Ovary (tissue), 9 donors: ENCODE measurements around the gene PRKG1. TPM values are rescaled to one million over a fixed set of nuclear protein-coding genes. Genes with fewer than 3 reads are reported as not detected.

ENCODE experiments used
- DNase-seq, 5 donors: peaks; one replicate each; pipeline ENCODE4 v3.0.0-alpha.2; 2019 to 2020
- H3K27ac ChIP-seq, 2 donors: fragments of 200-600 bp; one replicate each; pipeline versions ENCODE4 v1.5.1 to v1.8.0; 2019 to 2022
- H3K27me3 ChIP-seq: fragments of 200-600 bp; one replicate; pipeline ENCODE4 v1.8.0; 2022
- H3K36me3 ChIP-seq: fragments of 200-600 bp; sonication (generic); one replicate; pipeline ENCODE4 v1.5.1; 2019
- H3K4me1 ChIP-seq: one replicate; pipeline ENCODE4 v1.8.1; 2013; ENCODE audit warnings: mild to moderate bottlenecking, moderate library complexity; ENCODE audit not compliant: insufficient read depth
- H3K4me3 ChIP-seq: fragments of 200-600 bp; sonication (generic); one replicate; pipeline ENCODE4 v1.5.1; 2017
- H3K9me3 ChIP-seq, 2 donors: fragments of 200-600 bp in 1 of 2; sonication (generic) in 1 of 2; one replicate each; pipeline versions ENCODE4 v1.5.1 to v1.8.1; 2013 to 2019; ENCODE audit warnings: mild to moderate bottlenecking in 1 of 2, moderate library complexity in 1 of 2
- CTCF ChIP-seq, 3 donors: fragments of 450-650 bp in 2 of 3; fragments of 200-600 bp in 1 of 3; IDR thresholded peaks; one replicate each; pipeline versions ENCODE4 v1.5.1 to v1.8.0; 2016 to 2022; ENCODE audit warnings: antibody characterized with exemption in 3 of 3, mild to moderate bottlenecking in 1 of 3
- EP300 ChIP-seq: sonication (generic); formaldehyde crosslinking; IDR thresholded peaks from one replicate; pipeline ENCODE4 v1.6.1; 2017; ENCODE audit warnings: antibody characterized with exemption
- POLR2A ChIP-seq: fragments of 450-650 bp; IDR thresholded peaks from one replicate; pipeline ENCODE4 v1.6.1; 2017; ENCODE audit warnings: antibody characterized with exemption, mild to moderate bottlenecking, moderate library complexity
- WGBS, 3 donors: extraction: QIAGEN DNeasy Blood & Tissue Kit in 1 of 3; methylation state at CpG; one replicate each; pipeline versions ENCODE4 v1.1.5 to v1.1.7; 2013 to 2017; 5-methylcytosine and 5-hydroxymethylcytosine counted together
- intact Hi-C, 4 donors: fragments of 100-400 bp; cut with DNase I; formaldehyde crosslinking; loops; one replicate each; pipeline versions ENCODE4 v1.11.0 to v1.15.1; 2022 to 2023
- polyA plus RNA-seq, 2 donors: library from polyadenylated mRNA; stranded (reverse); fragments of 200-250 nt in 1 of 2; fragments of 350-450 nt in 1 of 2; fragmentation: Illumina TruSeq in 1 of 2; extraction: RNeasy Lipid Tissue Mini Kit (QIAGEN cat#74804) in 1 of 2; gene quantifications; one replicate each; pipeline ENCODE4 v1.2.3, GENCODE V29; 2013 to 2014
- total RNA-seq, 7 donors: library from RNA; depleted of rRNA in 2 of 7; stranded (reverse); fragments of >200 nt in 2 of 7; fragmentation: NEBNext Ultra II Directional in 3 of 7; extraction: Animal tissue kit (Norgen Biotek cat#: 25700) in 3 of 7; gene quantifications; one replicate each; pipeline versions ENCODE4 v1.1.0 to v1.2.4, GENCODE V29; 2016 to 2023
- donor health status: DM: no; HTN: no; CAD: no; lungs with moderate emphysema.
- donor health status: DM: no; HTN: no; CAD: no.
- donor health status: Bipolar disorder and iron deficiency.
- donor health status: DM: yes; HTN: yes; CAD: no.
- donor health status: DM: no; HTN: no; CAD: no.
- donor health status: DM: yes; HTN: yes; CAD: no.

PRKG1 gene
- total and polyA plus RNA-seq, 9 donors = 2.8 to 21.1 (median 15.7) TPM

- H3K27ac ChIP-seq = no peak overlapping the region
- WGBS, 3 donors = 82 to 88% (median 88%) methylated on average over 2 of the region's 2 CpGs
- no peak overlapping the region for H3K4me3 ChIP-seq
- H3K4me1 ChIP-seq = no peaks in the 10 kb centered on the region
- H3K36me3 ChIP-seq = no peaks in the 10 kb centered on the region
- H3K9me3 ChIP-seq = no peaks in the 10 kb centered on the region
- TF ChIP-seq CTCF (IDR thresholded peaks at IDR 0.05) (no peak), EP300 (no peak), POLR2A (no peak)
- DNase-seq = no peak
- H3K27me3 ChIP-seq = no peaks in the 10 kb centered on the region
- intact Hi-C loops = no loop called here
These were observed 244.3 kb downstream of the PRKG1 start for GRCh38 chr10:51318399-51319172.

GRCh38 chr10:51319173-51319435 lies 244.8 kb downstream of the PRKG1 start:
- H3K27me3 ChIP-seq = no peaks in the 10 kb centered on the region
- TF ChIP-seq EP300 (no peak), POLR2A (no peak), CTCF (IDR thresholded peaks at IDR 0.05) (no peak)
- no peaks in the 10 kb centered on the region for H3K4me1 ChIP-seq
- WGBS, 3 donors = 65 to 79% (median 67%) methylated on average over 1 of the region's 1 CpG
- H3K27ac ChIP-seq = no peak overlapping the region
- H3K9me3 ChIP-seq = no peaks in the 10 kb centered on the region
- H3K4me3 ChIP-seq = no peak overlapping the region
- intact Hi-C loops = no loop called here
- DNase-seq = no peak
- no peaks in the 10 kb centered on the region for H3K36me3 ChIP-seq

GRCh38 chr10:51321300-51321699 lies 247.0 kb downstream of the PRKG1 start:
- no peak overlapping the region for H3K4me3 ChIP-seq
- 70 to 91% (median 89%) methylated on average over 3 of the region's 3 CpGs for WGBS, 3 donors
- H3K36me3 ChIP-seq = no peaks in the 10 kb centered on the region
- no peak for TF ChIP-seq EP300
- TF ChIP-seq POLR2A = no peak
- no peak for TF ChIP-seq CTCF (IDR thresholded peaks at IDR 0.05)
- no peaks in the 10 kb centered on the region for H3K9me3 ChIP-seq
- H3K27me3 ChIP-seq = no peaks in the 10 kb centered on the region
- H3K4me1 ChIP-seq = no peaks in the 10 kb centered on the region
- DNase-seq = no peak
- no peak overlapping the region for H3K27ac ChIP-seq
- intact Hi-C loops = no loop called here

- intact Hi-C loops = no loop called here
- DNase-seq = no peak
- Histone ChIP-seq H3K36me3 (no peaks in the 10 kb centered on the region), H3K27me3 (no peaks in the 10 kb centered on the region), H3K27ac (no peak overlapping the region), H3K9me3 (no peaks in the 10 kb centered on the region), H3K4me1 (no peaks in the 10 kb centered on the region), H3K4me3 (no peak overlapping the region)
- TF ChIP-seq EP300 (no peak), CTCF (IDR thresholded peaks at IDR 0.05) (no peak), POLR2A (no peak)
- WGBS, 3 donors = 53 to 61% (median 58%) methylated on average over 3 of the region's 3 CpGs
These were observed 247.7 kb downstream of the PRKG1 start for GRCh38 chr10:51321980-51322379.
